GM12878 (cell line): ENCODE data around the gene CD82. TPM values are rescaled to one million over a fixed set of nuclear protein-coding genes. Genes with fewer than 3 reads are reported as not detected.

ENCODE experiments used
- ATAC-seq: fragments of 200-7000 bp; cut with Tn5 transposase; 3 replicates; pipeline ENCODE4 v1.9.1; 2020; ENCODE audit warnings: mild to moderate bottlenecking, moderate library complexity
- BruUV-seq: library from RNA; stranded (reverse); fragments of 400-500 nt; replicated peaks from 2 replicates; lab custom pipeline; 2021; lab: Mats Ljungman, UMichigan
- CTCF ChIA-PET: fragments of 300-600 bp; sonication (Branson Sonifier 250); formaldehyde crosslinking; extraction: SDS; loops from one replicate; lab custom pipeline; 2021; ENCODE audit warnings: inconsistent platforms; lab: Yijun Ruan, JAX
- POLR2A ChIA-PET: fragments of 350-600 bp; formaldehyde crosslinking; extraction: SDS; loops from one replicate; lab custom pipeline; 2021; ENCODE audit warnings: inconsistent platforms; lab: Charles Lee
- RAD21 ChIA-PET: fragments of 300-600 bp; sonication (Branson Sonifier 250); formaldehyde crosslinking; loops from one replicate; lab custom pipeline; 2023; ENCODE audit warnings: antibody characterized with exemption; ENCODE audit not compliant: unreplicated experiment; lab: Charles Lee
- SMC1A ChIA-PET: fragments of 300-600 bp; sonication (Branson Sonifier 250); formaldehyde crosslinking; loops from one replicate; lab custom pipeline; 2023; ENCODE audit not compliant: unreplicated experiment, uncharacterized antibody; lab: Charles Lee
- DNase-seq: peaks from one replicate; pipeline ENCODE4 v3.0.0-alpha.2; 2011; ENCODE audit warnings: low read depth, low spot score
- FAIRE-seq: peaks from 3 replicates; lab custom pipeline; 2011; peaks lifted over from hg19 to GRCh38; lab: Jason Lieb, UNC
- H2AFZ ChIP-seq: 2 replicates; pipeline ENCODE4 v1.6.0; 2011; ENCODE audit warnings: low read depth, low read length, control low read depth; ENCODE audit not compliant: control insufficient read depth
- H3K27ac ChIP-seq: 2 replicates; pipeline ENCODE4 v1.5.1; 2011; ENCODE audit warnings: control low read depth; ENCODE audit not compliant: control insufficient read depth, insufficient read depth
- H3K27me3 ChIP-seq, 2 experiments: replicated peaks in 1 of 2; 2 replicates each; pipeline versions ENCODE4 v1.6.0 to v1.6.1; 2011; ENCODE audit warnings: low read length in 1 of 2; ENCODE audit not compliant: control insufficient read depth in 2 of 2, insufficient read depth in 2 of 2
- H3K36me3 ChIP-seq, 2 experiments: 2 replicates each; pipeline ENCODE4 v1.5.1; 2011; ENCODE audit warnings: low read length in 1 of 2; ENCODE audit not compliant: control insufficient read depth in 2 of 2, insufficient read depth in 2 of 2
- H3K4me1 ChIP-seq: 2 replicates; pipeline ENCODE4 v1.6.1; 2011; ENCODE audit warnings: mild to moderate bottlenecking, low read length, moderate library complexity, mixed read lengths; ENCODE audit not compliant: control insufficient read depth, insufficient read depth
- H3K4me2 ChIP-seq: 2 replicates; pipeline ENCODE4 v1.6.0; 2011; ENCODE audit warnings: control low read depth; ENCODE audit not compliant: control insufficient read depth, insufficient read depth
- H3K4me3 ChIP-seq: fragments of 200-600 bp; sonication (generic); 2 replicates; pipeline ENCODE4 v1.5.1; 2016
- H3K79me2 ChIP-seq: 2 replicates; pipeline ENCODE4 v1.6.0; 2011; ENCODE audit warnings: low read length; ENCODE audit not compliant: control insufficient read depth, insufficient read depth
- H3K9ac ChIP-seq: 2 replicates; pipeline ENCODE4 v1.8.0; 2011; ENCODE audit warnings: low read length, control low read depth, mixed read lengths; ENCODE audit not compliant: control insufficient read depth, insufficient read depth
- H3K9me3 ChIP-seq: replicated peaks from 3 replicates; pipeline ENCODE4 v1.5.1; 2011; ENCODE audit warnings: mild to moderate bottlenecking, low read length; ENCODE audit not compliant: control insufficient read depth, insufficient read depth
- H4K20me1 ChIP-seq: 2 replicates; pipeline ENCODE4 v1.6.0; 2011; ENCODE audit not compliant: control insufficient read depth, insufficient read depth
- ASH2L ChIP-seq: fragments of 300-600, 200-600 bp; sonication (generic); IDR thresholded peaks from 2 replicates; pipeline ENCODE4 v1.6.1; 2017; ENCODE audit warnings: low read depth, mild to moderate bottlenecking, borderline replicate concordance
- ATF7 ChIP-seq: fragments of 450-650 bp; IDR thresholded peaks from 2 replicates; pipeline ENCODE4 v1.6.1; 2016; ENCODE audit warnings: low read depth, mild to moderate bottlenecking
- EED ChIP-seq: sonication (generic); IDR thresholded peaks from 2 replicates; pipeline ENCODE4 v1.6.1; 2016; ENCODE audit warnings: antibody characterized with exemption, low read depth
- ETV6 ChIP-seq, 2 experiments: fragments of 450-650 bp in 1 of 2; IDR thresholded peaks in 1 of 2; conservative IDR thresholded peaks in 1 of 2; 2 replicates each; pipeline ENCODE4 v1.6.1; 2014; ENCODE audit warnings: antibody characterized with exemption in 1 of 2, borderline replicate concordance in 1 of 2, low read depth in 1 of 2, mild to moderate bottlenecking in 1 of 2, moderate library complexity in 1 of 2
- FOXM1 ChIP-seq: IDR thresholded peaks from 2 replicates; pipeline ENCODE4 v1.6.1; 2012; ENCODE audit warnings: low read depth, mild to moderate bottlenecking, inconsistent platforms, low read length, moderate library complexity
- HCFC1 ChIP-seq: fragments of 150-350 bp; IDR thresholded peaks from 2 replicates; pipeline ENCODE4 v1.6.1; 2014; ENCODE audit warnings: low read length
- HDGF ChIP-seq: fragments of 450-650 bp; IDR thresholded peaks from 2 replicates; pipeline ENCODE4 v1.6.1; 2016; ENCODE audit warnings: antibody characterized with exemption
- MEF2A ChIP-seq: IDR thresholded peaks from 2 replicates; pipeline ENCODE4 v1.6.1; 2011; ENCODE audit warnings: low read depth, mild to moderate bottlenecking, low read length, moderate library complexity; ENCODE audit not compliant: insufficient read depth
- RCOR1 ChIP-seq: conservative IDR thresholded peaks from 2 replicates; pipeline ENCODE4 v1.6.1; 2012; ENCODE audit warnings: low read depth, low read length, improper control_type of control experiment
- SP1 ChIP-seq: IDR thresholded peaks from one replicate; pipeline ENCODE4 v1.6.1; 2011; ENCODE audit warnings: low read depth, low read length
- YY1 ChIP-seq: IDR thresholded peaks from 2 replicates; pipeline ENCODE4 v1.6.1; 2011; ENCODE audit warnings: low read depth, mild to moderate bottlenecking, low read length
- ZBTB4 ChIP-seq: fragments of 450-650 bp; formaldehyde crosslinking; IDR thresholded peaks from 2 replicates; pipeline ENCODE4 v1.4.0; 2022; ENCODE audit warnings: mild to moderate bottlenecking, moderate library complexity
- ZNF217 ChIP-seq: fragments of 450-650 bp; IDR thresholded peaks from 2 replicates; pipeline ENCODE4 v1.6.1; 2017; ENCODE audit warnings: antibody characterized with exemption, mild to moderate bottlenecking
- WGBS: methylation state at CpG from one replicate; pipeline ENCODE4 v1.1.6; 2016; ENCODE audit warnings: low lambda C conversion rate; ENCODE audit not compliant: insufficient replicate concordance, insufficient coverage; ENCODE audit errors: missing lambda C conversion rate; 5-methylcytosine and 5-hydroxymethylcytosine counted together
- in situ Hi-C: fragments of 300-500 bp; cut with MboI; formaldehyde crosslinking; loops from 9 replicates; pipeline ENCODE4 v1.14.3; 2018; ENCODE audit warnings: mixed read lengths
- intact Hi-C: fragments of 100-400 bp; cut with micrococcal nuclease; formaldehyde crosslinking; loops from one replicate; pipeline ENCODE4 v1.14.2; 2022; ENCODE audit not compliant: unreplicated experiment
- polyA plus RNA-seq, 11 experiments: library from polyadenylated mRNA; depleted of rRNA in 4 of 11; unstranded in 6 of 11; stranded (reverse) in 5 of 11; fragments of >200 nt; fragmentation: Nextera tagmentation in 4 of 11; fragmentation: Illumina TruSeq in 1 of 11; extraction: Ambion mirVana in 4 of 11; extraction: Trizol in 1 of 11; gene quantifications; 1 replicate in 1 of 11; 2 replicates in 10 of 11; pipeline versions ENCODE4 v1.2.1 to v1.2.3, GENCODE V29; 2011 to 2016; ENCODE audit warnings: inconsistent platforms in 2 of 11, missing spikeins in 2 of 11, low read depth in 1 of 11
- total RNA-seq, 4 experiments: library from RNA; depleted of rRNA in 3 of 4; stranded (reverse); fragments of >200 nt in 3 of 4; fragmentation: Illumina TruSeq in 1 of 4; extraction: Trizol in 1 of 4; gene quantifications; 2 replicates each; pipeline versions ENCODE4 v1.2.1 to v1.2.3, GENCODE V29; 2013 to 2021
- TF ChIP-seq, protein P1 (sequence below): IDR thresholded peaks from 2 replicates; pipeline ENCODE4 v1.6.1; 2012; ENCODE audit warnings: low read length, inconsistent platforms
- TF ChIP-seq, protein P2 (sequence below): fragments of 450-650 bp; IDR thresholded peaks from 2 replicates; pipeline ENCODE4 v1.6.1; 2018; ENCODE audit warnings: borderline replicate concordance, mild to moderate bottlenecking; ENCODE audit not compliant: partially characterized antibody

The CD82 gene
- total and polyA plus RNA-seq, 10 of the 15 experiments (the other 5 are each of a cell fraction or from before 2014, with no cell fraction given), result 5.2 to 180 (median 84.7) TPM

DNA sequence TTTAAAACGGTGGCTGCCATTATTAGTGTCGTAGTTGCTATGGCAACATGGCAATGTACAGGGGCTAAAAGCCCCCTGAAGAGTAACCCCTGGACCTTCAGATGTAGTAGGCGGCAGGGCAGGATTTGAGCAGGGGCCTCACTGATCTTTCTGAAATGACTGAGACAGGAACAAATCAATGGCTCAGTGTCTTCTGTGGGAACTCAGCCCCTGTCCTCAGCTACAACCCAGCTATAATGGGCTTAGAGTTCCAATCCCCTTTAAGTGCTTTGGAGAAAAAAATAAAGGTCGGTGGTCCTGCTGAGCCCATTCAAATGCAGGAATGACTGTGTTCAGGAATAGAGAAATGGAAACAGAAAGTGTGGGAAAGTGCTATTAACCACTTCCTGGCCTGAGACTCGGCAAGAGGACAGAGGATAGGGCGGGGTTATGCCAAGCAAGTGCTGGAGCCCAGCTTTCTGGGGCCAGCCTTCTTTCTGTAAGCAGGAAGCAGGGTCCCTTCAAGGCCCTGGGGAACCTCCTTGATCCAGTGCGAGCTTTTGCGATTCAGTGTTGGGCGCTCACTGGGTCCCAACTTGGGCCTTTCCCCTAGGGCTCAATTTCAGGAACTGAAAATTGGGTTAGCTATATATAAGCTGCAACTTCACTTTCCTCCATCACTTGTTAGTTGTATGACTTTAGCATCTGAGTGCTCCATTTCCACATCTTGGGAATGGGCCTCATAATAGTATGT, 6.1 kb upstream of the CD82 start:
- Histone ChIP-seq H3K4me1 (peaks cover 28% of the 10 kb centered on the region), H3K36me3 (no peaks in the 10 kb centered on the region), H2AFZ (peak overlapping the region; percentile 66), H3K9ac (peak overlapping the region; percentile 47), H3K79me2 (no peaks in the 10 kb centered on the region), H3K27me3 (no peaks in the 10 kb centered on the region), H3K9me3 (no peaks in the 10 kb centered on the region; the same call in 2 of the 3 replicates), H3K4me2 (peak overlapping the region; percentile 79), H3K27ac (peak overlapping the region; percentile 83), H3K4me3 (peak overlapping the region; percentile 19; the same call in 1 of the 2 replicates), H4K20me1 (no peaks in the 10 kb centered on the region)
- ATAC-seq (peak; percentile 94), FAIRE-seq (peak; percentile 79), DNase-seq (peak; percentile 85)
- POLR2A ChIA-PET, result interaction anchor here (1.1 to 23.1 kb wide), 8 partner anchors 10 to 69 kb away, joined by 5 to 434 read pairs (median 18); no protein-coding TSS in a partner anchor
- 1% methylated on average over 9 of the region's 9 CpGs for WGBS
- CTCF ChIA-PET, result interaction anchor here (0.6 to 9.0 kb wide), 16 partner anchors 12 to 352 kb away, joined by 3 to 477 read pairs (median 5); partner anchors contain the start of gene TSPAN18
- in situ Hi-C loops, result loop anchor here (5.0 to 10.0 kb wide), 2 partner anchors 215 to 353 kb away; no protein-coding TSS in a partner anchor
- RAD21 ChIA-PET, result interaction anchor here (0.9 to 8.5 kb wide), 16 partner anchors 10 to 455 kb away, joined by 3 to 190 read pairs (median 11); no protein-coding TSS in a partner anchor
- intact Hi-C loops, result loop anchor here (2.0 to 5.0 kb wide), 4 partner anchors 49 to 333 kb away; partner anchors contain the start of gene TSPAN18
- SMC1A ChIA-PET, result interaction anchor here (0.5 to 14.0 kb wide), 21 partner anchors 12 to 1284 kb away, joined by 3 to 433 read pairs (median 4); no protein-coding TSS in a partner anchor
- BruUV-seq, result no TSS peak
- no peak for TF ChIP-seq HCFC1
- peak; percentile 75; the same call in 1 of the 2 replicates for TF ChIP-seq RCOR1
- no peak for TF ChIP-seq ZBTB4
- TF ChIP-seq SP1, result peak; percentile 5
- TF ChIP-seq MEF2A, result 0 out of 2 replicates have a peak, but pooled peaks have one; percentile 51
- peak in 1 of 2 experiments; percentile 81; a peak in 2 of 4 replicates for TF ChIP-seq ETV6 (conservative IDR thresholded peaks at IDR 0.05 in 1 of 2, IDR thresholded peaks at IDR 0.05 in 1 of 2; ENCODE audit: borderline replicate concordance in 1 of 2, low read depth in 1 of 2)
- no peak; the same call in 1 of the 2 replicates for TF ChIP-seq HDGF
- TF ChIP-seq EED, result peak; percentile 93
- TF ChIP-seq YY1, result no peak
- peak; percentile 41; the same call in 1 of the 2 replicates for TF ChIP-seq FOXM1
- peak; percentile 45 for TF ChIP-seq ATF7
- TF ChIP-seq ASH2L, result no peak
- TF ChIP-seq, protein P1, sequence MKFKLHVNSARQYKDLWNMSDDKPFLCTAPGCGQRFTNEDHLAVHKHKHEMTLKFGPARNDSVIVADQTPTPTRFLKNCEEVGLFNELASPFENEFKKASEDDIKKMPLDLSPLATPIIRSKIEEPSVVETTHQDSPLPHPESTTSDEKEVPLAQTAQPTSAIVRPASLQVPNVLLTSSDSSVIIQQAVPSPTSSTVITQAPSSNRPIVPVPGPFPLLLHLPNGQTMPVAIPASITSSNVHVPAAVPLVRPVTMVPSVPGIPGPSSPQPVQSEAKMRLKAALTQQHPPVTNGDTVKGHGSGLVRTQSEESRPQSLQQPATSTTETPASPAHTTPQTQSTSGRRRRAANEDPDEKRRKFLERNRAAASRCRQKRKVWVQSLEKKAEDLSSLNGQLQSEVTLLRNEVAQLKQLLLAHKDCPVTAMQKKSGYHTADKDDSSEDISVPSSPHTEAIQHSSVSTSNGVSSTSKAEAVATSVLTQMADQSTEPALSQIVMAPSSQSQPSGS, result peak; percentile 68; the same call in 1 of the 2 replicates
- TF ChIP-seq, protein P2, sequence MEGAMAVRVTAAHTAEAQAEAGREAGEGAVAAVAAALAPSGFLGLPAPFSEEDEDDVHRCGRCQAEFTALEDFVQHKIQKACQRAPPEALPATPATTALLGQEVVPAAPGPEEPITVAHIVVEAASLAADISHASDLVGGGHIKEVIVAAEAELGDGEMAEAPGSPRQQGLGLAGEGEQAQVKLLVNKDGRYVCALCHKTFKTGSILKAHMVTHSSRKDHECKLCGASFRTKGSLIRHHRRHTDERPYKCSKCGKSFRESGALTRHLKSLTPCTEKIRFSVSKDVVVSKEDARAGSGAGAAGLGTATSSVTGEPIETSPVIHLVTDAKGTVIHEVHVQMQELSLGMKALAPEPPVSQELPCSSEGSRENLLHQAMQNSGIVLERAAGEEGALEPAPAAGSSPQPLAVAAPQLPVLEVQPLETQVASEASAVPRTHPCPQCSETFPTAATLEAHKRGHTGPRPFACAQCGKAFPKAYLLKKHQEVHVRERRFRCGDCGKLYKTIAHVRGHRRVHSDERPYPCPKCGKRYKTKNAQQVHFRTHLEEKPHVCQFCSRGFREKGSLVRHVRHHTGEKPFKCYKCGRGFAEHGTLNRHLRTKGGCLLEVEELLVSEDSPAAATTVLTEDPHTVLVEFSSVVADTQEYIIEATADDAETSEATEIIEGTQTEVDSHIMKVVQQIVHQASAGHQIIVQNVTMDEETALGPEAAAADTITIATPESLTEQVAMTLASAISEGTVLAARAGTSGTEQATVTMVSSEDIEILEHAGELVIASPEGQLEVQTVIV, result no peak
- TF ChIP-seq ZNF217, result peak; percentile 72; the same call in 1 of the 2 replicates
